Activated naive CD8-positive, alpha-beta T cell (primary cell): ENCODE measurements around the gene KCNQ1.
A peak's percentile ranks its signal among the peaks of the same experiment; 100 is the strongest.

Experiments used
- H3K27ac Mint-ChIP-seq: one replicate; pipeline ENCODE4 v1.8.0; 2021; ENCODE audit warnings: mixed read lengths
- H3K27me3 Mint-ChIP-seq: one replicate; pipeline ENCODE4 v1.8.0; 2021; ENCODE audit warnings: mixed read lengths
- H3K36me3 Mint-ChIP-seq: one replicate; pipeline ENCODE4 v1.8.0; 2021; ENCODE audit warnings: mixed read lengths
- H3K4me1 Mint-ChIP-seq: one replicate; pipeline ENCODE4 v1.8.0; 2021; ENCODE audit warnings: low read depth, mixed read lengths
- H3K4me3 Mint-ChIP-seq: one replicate; pipeline ENCODE4 v1.8.0; 2021; ENCODE audit warnings: mild to moderate bottlenecking, mixed read lengths
- H3K9me3 Mint-ChIP-seq: one replicate; pipeline ENCODE4 v1.8.0; 2021; ENCODE audit warnings: low read depth, mixed read lengths

Gene KCNQ1

DNA sequence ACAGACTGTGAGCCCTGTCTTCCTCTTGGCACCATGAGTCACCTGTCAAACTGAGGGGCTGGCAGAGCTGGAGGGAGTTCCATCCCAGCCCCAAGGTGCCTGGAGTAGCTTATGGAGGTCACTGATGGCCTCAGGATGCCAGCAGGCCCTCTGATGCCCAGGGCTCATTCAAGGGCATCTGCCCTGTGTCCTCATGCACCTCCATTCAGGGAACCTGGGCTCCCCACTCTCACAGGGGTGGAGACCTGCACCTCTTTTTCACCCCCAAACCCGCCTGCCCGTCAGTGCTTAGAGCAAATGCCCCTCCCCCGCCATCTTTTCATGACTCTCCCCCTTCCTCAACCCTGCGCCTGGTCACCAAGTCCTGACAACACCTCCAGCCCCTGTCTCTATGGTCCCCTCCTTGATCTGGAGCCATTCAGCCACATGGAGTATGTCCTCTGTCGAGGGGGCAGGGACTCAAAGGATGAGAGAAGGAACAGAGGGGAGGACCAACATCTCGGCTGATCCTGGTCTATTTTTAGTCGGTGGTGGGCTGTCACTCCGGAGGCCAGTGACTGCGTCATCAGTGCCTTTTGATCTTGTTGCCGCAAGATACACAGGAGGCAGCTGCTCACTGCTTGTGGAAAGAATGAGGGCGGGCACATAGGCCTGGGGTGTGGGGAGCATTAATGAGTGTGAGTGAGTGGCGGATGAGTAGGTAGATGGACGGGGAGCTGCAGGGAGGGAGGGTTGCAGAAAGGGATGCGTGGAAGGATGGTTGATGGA is 368.5 kb downstream of the KCNQ1 start:
- no peaks in the 10 kb centered on the region for H3K9me3 Mint-ChIP-seq
- no peak overlapping the region for H3K4me3 Mint-ChIP-seq
- peak overlapping the region; percentile 81 for H3K27ac Mint-ChIP-seq
- H3K4me1 Mint-ChIP-seq: peaks cover 34% of the 10 kb centered on the region
- peaks cover 7% of the 10 kb centered on the region for H3K36me3 Mint-ChIP-seq
- H3K27me3 Mint-ChIP-seq: no peaks in the 10 kb centered on the region

GRCh38 chr11:2813968-2814367 is 369.2 kb downstream of the KCNQ1 start:
- Mint-ChIP-seq H3K9me3 (no peaks in the 10 kb centered on the region), H3K36me3 (peaks cover 10% of the 10 kb centered on the region), H3K27me3 (no peaks in the 10 kb centered on the region), H3K27ac (no peak overlapping the region), H3K4me1 (peaks cover 28% of the 10 kb centered on the region), H3K4me3 (no peak overlapping the region)

DNA sequence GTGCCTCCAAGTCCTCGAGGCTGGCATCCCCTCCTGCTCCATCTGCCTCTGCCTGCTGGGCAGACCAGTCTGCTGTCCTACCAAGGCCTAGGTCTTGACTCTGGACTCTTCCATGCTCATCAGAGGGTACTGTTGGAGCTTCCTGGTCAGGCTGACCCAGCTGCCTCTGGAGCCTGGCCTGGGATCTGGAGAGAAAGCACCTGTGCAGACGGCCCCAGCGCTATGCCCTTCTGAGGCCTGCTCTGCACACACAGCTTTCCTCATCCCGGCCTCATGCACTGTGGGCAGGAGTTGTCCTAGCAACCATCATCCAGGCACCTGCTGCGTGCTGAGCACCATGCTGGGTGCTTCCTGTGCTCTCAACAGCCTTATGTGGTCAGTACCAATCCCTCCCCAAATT is 369.9 kb downstream of the KCNQ1 start:
- Mint-ChIP-seq H3K4me1 (peaks cover 22% of the 10 kb centered on the region), H3K36me3 (peaks cover 14% of the 10 kb centered on the region), H3K4me3 (no peak overlapping the region), H3K27me3 (no peaks in the 10 kb centered on the region), H3K27ac (no peak overlapping the region), H3K9me3 (peaks cover 4% of the 10 kb centered on the region)

GRCh38 chr11:2815762-2816496 is 371.1 kb downstream of the KCNQ1 start:
- Mint-ChIP-seq H3K27ac (no peak overlapping the region), H3K36me3 (peaks cover 18% of the 10 kb centered on the region), H3K27me3 (no peaks in the 10 kb centered on the region), H3K4me1 (peaks cover 20% of the 10 kb centered on the region), H3K4me3 (peak overlapping the region; percentile 6), H3K9me3 (peaks cover 7% of the 10 kb centered on the region)

DNA sequence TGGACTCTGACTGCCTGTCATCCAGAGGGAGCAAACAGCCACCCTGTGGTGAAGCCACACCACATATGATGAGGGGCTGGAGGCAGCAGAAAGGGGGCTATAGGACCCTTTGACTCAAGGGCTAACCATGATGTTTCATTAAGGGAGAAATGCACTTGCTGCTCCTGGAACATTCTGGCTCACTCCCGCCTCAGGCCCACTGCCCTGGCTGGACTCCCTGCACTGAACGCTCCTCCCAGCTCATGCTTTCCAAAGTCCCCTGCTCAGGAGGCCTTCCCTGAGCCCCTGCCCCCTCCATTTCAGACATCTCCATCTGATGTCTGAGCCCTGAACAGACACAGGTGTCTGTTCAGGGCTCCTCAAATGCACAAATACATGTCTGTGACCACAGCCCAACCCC is 371.7 kb downstream of the KCNQ1 start:
- H3K9me3 Mint-ChIP-seq: peaks cover 7% of the 10 kb centered on the region
- H3K36me3 Mint-ChIP-seq: peaks cover 18% of the 10 kb centered on the region
- no peaks in the 10 kb centered on the region for H3K27me3 Mint-ChIP-seq
- peaks cover 20% of the 10 kb centered on the region for H3K4me1 Mint-ChIP-seq
- no peak overlapping the region for H3K27ac Mint-ChIP-seq
- no peak overlapping the region for H3K4me3 Mint-ChIP-seq

- no peaks in the 10 kb centered on the region for H3K27me3 Mint-ChIP-seq
- peaks cover 18% of the 10 kb centered on the region for H3K4me1 Mint-ChIP-seq
- peaks cover 7% of the 10 kb centered on the region for H3K9me3 Mint-ChIP-seq
- H3K4me3 Mint-ChIP-seq: no peak overlapping the region
- peaks cover 18% of the 10 kb centered on the region for H3K36me3 Mint-ChIP-seq
- H3K27ac Mint-ChIP-seq: no peak overlapping the region
Observed at GRCh38 chr11:2816941-2817421, 372.2 kb downstream of the KCNQ1 start.

DNA sequence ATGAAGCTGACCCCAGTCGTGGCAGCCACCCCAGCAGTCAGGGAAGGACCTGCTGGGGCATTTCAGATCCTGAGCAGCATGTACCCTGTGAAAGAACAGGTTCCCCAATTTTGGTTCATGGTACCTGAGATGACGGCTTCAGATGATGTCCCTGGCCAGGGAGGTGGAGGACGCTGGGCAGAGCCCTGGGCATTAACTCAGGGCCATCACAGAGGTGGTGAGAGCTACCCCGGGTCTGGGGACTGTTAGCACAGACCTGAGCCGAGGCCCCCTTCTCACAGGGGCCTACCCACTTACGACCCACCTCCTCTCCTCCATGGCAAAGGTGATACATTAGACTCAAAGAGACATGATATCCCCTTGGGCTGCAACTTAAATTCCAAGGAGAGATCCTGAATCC is 372.6 kb downstream of the KCNQ1 start:
- no peak overlapping the region for H3K27ac Mint-ChIP-seq
- H3K4me3 Mint-ChIP-seq: no peak overlapping the region

DNA sequence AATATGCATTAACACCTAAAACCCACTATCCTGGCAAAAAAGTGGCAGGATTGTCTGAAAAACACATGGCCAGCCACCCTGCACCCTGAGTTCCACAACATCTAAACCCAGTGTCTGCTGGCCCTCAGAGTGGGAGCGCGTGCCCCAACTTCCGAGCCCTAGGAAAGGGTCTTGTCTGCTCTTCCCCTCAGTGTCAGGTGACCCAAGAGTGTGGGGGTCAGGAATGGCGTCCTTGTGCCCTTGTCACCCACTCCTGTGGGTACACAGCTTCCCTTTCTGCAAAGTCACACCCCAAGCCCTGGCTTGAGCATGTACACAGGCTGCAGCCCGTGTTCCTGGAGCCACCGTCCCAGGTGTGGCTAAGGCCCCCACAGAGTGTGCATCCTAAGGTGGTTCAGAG is 373.2 kb downstream of the KCNQ1 start:
- no peak overlapping the region for H3K27ac Mint-ChIP-seq
- H3K9me3 Mint-ChIP-seq: peaks cover 13% of the 10 kb centered on the region
- H3K4me1 Mint-ChIP-seq: peaks cover 9% of the 10 kb centered on the region
- H3K4me3 Mint-ChIP-seq: no peak overlapping the region
- H3K36me3 Mint-ChIP-seq: peaks cover 25% of the 10 kb centered on the region
- H3K27me3 Mint-ChIP-seq: no peaks in the 10 kb centered on the region

More for the DNA sequence above, 372.6 kb downstream of the KCNQ1 start:
- peaks cover 19% of the 10 kb centered on the region for H3K36me3 Mint-ChIP-seq
- H3K9me3 Mint-ChIP-seq: peaks cover 8% of the 10 kb centered on the region
- H3K27me3 Mint-ChIP-seq: no peaks in the 10 kb centered on the region
- peaks cover 14% of the 10 kb centered on the region for H3K4me1 Mint-ChIP-seq

DNA sequence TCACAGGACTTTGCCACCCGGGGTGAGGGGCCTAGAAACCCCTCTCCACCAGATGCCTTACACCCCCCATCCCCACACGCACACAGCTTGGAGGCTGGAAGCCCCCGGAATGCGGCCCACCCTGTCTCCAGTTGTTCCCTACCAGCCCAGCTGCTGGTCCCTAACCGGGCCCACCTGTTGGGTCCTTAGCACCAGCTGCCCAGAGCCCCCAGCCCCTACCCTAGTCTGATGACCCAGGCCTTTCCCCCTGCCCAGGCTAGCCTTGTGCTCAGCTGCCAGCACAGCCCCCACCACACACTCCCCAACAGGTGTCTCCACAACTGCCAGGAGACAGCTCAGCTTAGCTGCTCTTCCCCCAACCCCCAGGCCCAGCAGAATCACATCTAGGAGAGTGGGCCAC is 373.7 kb downstream of the KCNQ1 start:
- peaks cover 5% of the 10 kb centered on the region for H3K4me1 Mint-ChIP-seq
- no peaks in the 10 kb centered on the region for H3K27me3 Mint-ChIP-seq
- peaks cover 16% of the 10 kb centered on the region for H3K9me3 Mint-ChIP-seq
- peaks cover 28% of the 10 kb centered on the region for H3K36me3 Mint-ChIP-seq
- H3K27ac Mint-ChIP-seq: no peak overlapping the region
- H3K4me3 Mint-ChIP-seq: no peak overlapping the region

DNA sequence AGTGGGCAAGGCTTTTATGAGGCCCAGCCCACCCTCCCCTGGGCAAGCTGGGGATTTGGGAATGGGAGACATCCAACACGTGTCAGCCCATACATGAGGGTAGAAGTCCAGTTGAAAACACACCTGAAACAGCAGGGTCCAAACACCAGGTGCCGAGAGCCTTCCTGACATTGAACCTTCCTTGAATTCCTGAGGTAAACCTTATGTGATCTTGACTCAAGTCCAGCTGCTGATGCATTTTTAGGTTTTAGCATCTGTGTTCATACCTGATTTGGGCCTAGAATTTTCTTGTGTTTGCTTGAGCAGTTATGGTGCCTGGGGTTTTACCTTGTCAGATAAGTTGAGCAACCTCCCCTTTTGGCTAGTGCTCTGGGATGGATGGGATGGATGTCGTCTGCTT is 374.5 kb downstream of the KCNQ1 start:
- no peaks in the 10 kb centered on the region for H3K4me1 Mint-ChIP-seq
- no peak overlapping the region for H3K4me3 Mint-ChIP-seq
- no peaks in the 10 kb centered on the region for H3K27me3 Mint-ChIP-seq
- peaks cover 28% of the 10 kb centered on the region for H3K36me3 Mint-ChIP-seq
- H3K9me3 Mint-ChIP-seq: peaks cover 16% of the 10 kb centered on the region
- no peak overlapping the region for H3K27ac Mint-ChIP-seq

- Mint-ChIP-seq H3K9me3 (peaks cover 16% of the 10 kb centered on the region), H3K4me1 (no peaks in the 10 kb centered on the region), H3K4me3 (no peak overlapping the region), H3K36me3 (peaks cover 29% of the 10 kb centered on the region), H3K27ac (no peak overlapping the region), H3K27me3 (no peaks in the 10 kb centered on the region)
Observed at GRCh38 chr11:2820976-2821375, 376.2 kb downstream of the KCNQ1 start.

DNA sequence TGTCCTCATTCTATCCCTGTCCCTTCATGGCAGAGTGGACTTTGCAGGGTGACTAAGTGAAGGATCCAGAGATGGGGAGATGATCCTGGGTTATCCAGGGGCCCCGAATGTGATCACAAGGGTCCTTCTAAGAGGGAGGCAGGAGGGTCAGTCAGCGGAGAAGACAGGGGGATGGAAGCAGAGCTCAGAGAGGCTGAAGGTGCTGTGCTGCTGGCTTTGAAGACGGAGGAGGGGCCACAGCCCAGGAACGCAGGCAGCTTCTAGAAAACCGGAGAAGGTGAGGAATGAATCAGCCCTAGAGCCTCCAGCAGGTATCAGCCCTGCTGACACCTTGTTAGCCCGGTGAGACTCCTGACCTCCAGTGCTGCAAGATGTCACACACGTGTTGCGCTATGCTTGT is 377.1 kb downstream of the KCNQ1 start:
- Mint-ChIP-seq H3K27ac (no peak overlapping the region), H3K36me3 (peaks cover 27% of the 10 kb centered on the region), H3K4me1 (no peaks in the 10 kb centered on the region), H3K27me3 (no peaks in the 10 kb centered on the region), H3K9me3 (peaks cover 16% of the 10 kb centered on the region), H3K4me3 (no peak overlapping the region)

GRCh38 chr11:2824851-2825250 is 380.0 kb downstream of the KCNQ1 start:
- H3K4me1 Mint-ChIP-seq: no peaks in the 10 kb centered on the region
- no peak overlapping the region for H3K27ac Mint-ChIP-seq
- H3K27me3 Mint-ChIP-seq: no peaks in the 10 kb centered on the region
- H3K9me3 Mint-ChIP-seq: peaks cover 11% of the 10 kb centered on the region
- no peak overlapping the region for H3K4me3 Mint-ChIP-seq
- H3K36me3 Mint-ChIP-seq: peaks cover 31% of the 10 kb centered on the region

DNA sequence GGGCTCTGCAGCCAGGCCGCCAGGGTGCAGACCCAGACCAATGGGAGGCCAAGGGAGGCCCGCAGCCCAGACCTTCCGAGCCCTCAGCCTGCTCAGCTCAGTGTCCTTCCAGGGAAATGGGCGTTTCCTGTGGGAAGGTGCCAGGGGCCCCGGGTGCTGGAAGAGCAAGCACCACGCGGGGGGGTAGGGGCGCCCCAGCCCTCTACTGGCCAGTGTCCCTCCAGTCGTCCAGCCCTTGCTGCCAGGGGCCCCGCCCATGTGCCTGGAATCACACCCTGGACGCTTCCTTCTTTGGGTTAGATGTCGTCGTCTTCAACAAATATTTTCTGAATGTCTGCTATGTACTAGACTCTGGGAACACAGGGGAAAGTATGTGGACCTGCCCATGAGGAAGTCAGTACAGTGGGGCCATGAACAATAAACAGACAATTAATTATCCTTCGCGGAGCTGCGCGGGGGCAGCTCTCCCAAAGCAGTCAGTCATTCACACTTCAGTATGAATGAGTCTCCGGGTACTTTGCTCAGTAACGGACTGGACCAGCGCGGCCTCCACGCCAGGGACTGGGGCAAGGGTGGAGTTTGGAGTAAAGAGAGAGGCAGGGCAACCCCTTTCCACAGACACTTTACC is 380.6 kb downstream of the KCNQ1 start:
- Mint-ChIP-seq H3K27me3 (no peaks in the 10 kb centered on the region), H3K4me3 (no peak overlapping the region), H3K36me3 (peaks cover 31% of the 10 kb centered on the region), H3K9me3 (peaks cover 9% of the 10 kb centered on the region), H3K27ac (no peak overlapping the region), H3K4me1 (no peaks in the 10 kb centered on the region)
